Activated T-cell treated with anti-CD3 and anti-CD28 coated beads, Interleukin-2, amount 50 U/mL, for 24 hours (primary cell): Measurements from ENCODE around the gene CDH4.

Experiments
- DNase-seq: peaks from one replicate; pipeline ENCODE4 v3.0.0-alpha.2; 2020
- H3K27ac Mint-ChIP-seq: 2 replicates; pipeline ENCODE4 v1.8.0; 2020; ENCODE audit warnings: mild to moderate bottlenecking, mixed read lengths
- H3K27me3 Mint-ChIP-seq: 2 replicates; pipeline ENCODE4 v1.8.0; 2020; ENCODE audit warnings: mixed read lengths
- H3K36me3 Mint-ChIP-seq: 2 replicates; pipeline ENCODE4 v1.8.0; 2020; ENCODE audit warnings: low read depth, mixed read lengths
- H3K4me1 Mint-ChIP-seq: 2 replicates; pipeline ENCODE4 v1.8.0; 2020; ENCODE audit warnings: low read depth, mixed read lengths
- H3K4me3 Mint-ChIP-seq: 2 replicates; pipeline ENCODE4 v1.8.0; 2020; ENCODE audit warnings: mild to moderate bottlenecking, moderate library complexity, mixed read lengths
- H3K9me3 Mint-ChIP-seq: 2 replicates; pipeline ENCODE4 v1.8.0; 2020; ENCODE audit warnings: mixed read lengths

Gene CDH4

GRCh38 chr20:61865353-61865752, 613.3 kb downstream of the CDH4 start:
- H3K27me3 Mint-ChIP-seq, result peaks cover 4% of the 10 kb centered on the region

DNA sequence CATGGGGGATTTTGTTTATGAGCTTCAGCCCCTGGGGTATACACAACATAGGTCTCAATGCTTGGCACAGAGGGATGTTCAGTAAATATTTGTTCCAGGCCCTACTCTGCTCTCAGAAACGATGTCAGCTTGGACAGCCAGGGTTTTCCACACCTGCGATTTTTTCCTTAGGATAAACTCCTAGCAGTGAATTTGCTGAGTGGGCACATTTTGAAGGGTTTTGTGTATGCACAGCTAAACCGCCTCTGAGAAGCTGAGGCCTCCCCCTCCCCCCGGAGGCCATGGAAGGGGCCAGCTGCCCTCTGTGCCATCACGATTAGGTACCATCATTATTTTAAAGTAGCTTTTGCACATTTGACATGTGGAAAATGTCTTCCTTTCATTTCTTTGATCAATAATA, 614.1 kb downstream of the CDH4 start:
- Mint-ChIP-seq H3K36me3 (no peaks in the 10 kb centered on the region), H3K4me3 (no peak overlapping the region), H3K9me3 (peaks cover 8% of the 10 kb centered on the region), H3K4me1 (no peaks in the 10 kb centered on the region), H3K27ac (no peak overlapping the region), H3K27me3 (peaks cover 4% of the 10 kb centered on the region)
- no peak for DNase-seq

More at GRCh38 chr20:61865353-61865752, 613.3 kb downstream of the CDH4 start:
- no peak for DNase-seq
- no peak overlapping the region for H3K4me3 Mint-ChIP-seq
- no peaks in the 10 kb centered on the region for H3K36me3 Mint-ChIP-seq
- H3K9me3 Mint-ChIP-seq, result peaks cover 8% of the 10 kb centered on the region
- no peak overlapping the region for H3K27ac Mint-ChIP-seq
- no peaks in the 10 kb centered on the region for H3K4me1 Mint-ChIP-seq

- H3K36me3 Mint-ChIP-seq, result no peaks in the 10 kb centered on the region
- H3K9me3 Mint-ChIP-seq, result peaks cover 8% of the 10 kb centered on the region
- DNase-seq, result no peak
- H3K4me3 Mint-ChIP-seq, result no peak overlapping the region
- H3K27ac Mint-ChIP-seq, result no peak overlapping the region
- H3K27me3 Mint-ChIP-seq, result no peaks in the 10 kb centered on the region
- no peaks in the 10 kb centered on the region for H3K4me1 Mint-ChIP-seq
Observed at GRCh38 chr20:61868006-61868405, 615.9 kb downstream of the CDH4 start.

- Mint-ChIP-seq H3K4me1 (no peaks in the 10 kb centered on the region), H3K9me3 (peaks cover 8% of the 10 kb centered on the region), H3K27ac (no peak overlapping the region)
Observed at GRCh38 chr20:61868466-61869090, 616.5 kb downstream of the CDH4 start.

GRCh38 chr20:61869750-61870507, 617.9 kb downstream of the CDH4 start:
- DNase-seq, result no peak
- Mint-ChIP-seq H3K9me3 (peaks cover 8% of the 10 kb centered on the region), H3K4me1 (no peaks in the 10 kb centered on the region), H3K4me3 (no peak overlapping the region), H3K27ac (no peak overlapping the region), H3K27me3 (no peaks in the 10 kb centered on the region), H3K36me3 (no peaks in the 10 kb centered on the region)

More at GRCh38 chr20:61868466-61869090, 616.5 kb downstream of the CDH4 start:
- Mint-ChIP-seq H3K27me3 (no peaks in the 10 kb centered on the region), H3K4me3 (no peak overlapping the region), H3K36me3 (no peaks in the 10 kb centered on the region)
- DNase-seq, result no peak

- no peak for DNase-seq
- Mint-ChIP-seq H3K36me3 (no peaks in the 10 kb centered on the region), H3K27me3 (no peaks in the 10 kb centered on the region), H3K27ac (no peak overlapping the region), H3K4me3 (no peak overlapping the region), H3K4me1 (no peaks in the 10 kb centered on the region), H3K9me3 (no peaks in the 10 kb centered on the region)
Observed at GRCh38 chr20:61871160-61871559, 619.1 kb downstream of the CDH4 start.

- DNase-seq, result no peak
- no peaks in the 10 kb centered on the region for H3K36me3 Mint-ChIP-seq
- no peak overlapping the region for H3K27ac Mint-ChIP-seq
- H3K4me1 Mint-ChIP-seq, result no peaks in the 10 kb centered on the region
- H3K4me3 Mint-ChIP-seq, result no peak overlapping the region
- no peaks in the 10 kb centered on the region for H3K27me3 Mint-ChIP-seq
- H3K9me3 Mint-ChIP-seq, result no peaks in the 10 kb centered on the region
Observed at GRCh38 chr20:61871913-61872312, 619.9 kb downstream of the CDH4 start.

DNA sequence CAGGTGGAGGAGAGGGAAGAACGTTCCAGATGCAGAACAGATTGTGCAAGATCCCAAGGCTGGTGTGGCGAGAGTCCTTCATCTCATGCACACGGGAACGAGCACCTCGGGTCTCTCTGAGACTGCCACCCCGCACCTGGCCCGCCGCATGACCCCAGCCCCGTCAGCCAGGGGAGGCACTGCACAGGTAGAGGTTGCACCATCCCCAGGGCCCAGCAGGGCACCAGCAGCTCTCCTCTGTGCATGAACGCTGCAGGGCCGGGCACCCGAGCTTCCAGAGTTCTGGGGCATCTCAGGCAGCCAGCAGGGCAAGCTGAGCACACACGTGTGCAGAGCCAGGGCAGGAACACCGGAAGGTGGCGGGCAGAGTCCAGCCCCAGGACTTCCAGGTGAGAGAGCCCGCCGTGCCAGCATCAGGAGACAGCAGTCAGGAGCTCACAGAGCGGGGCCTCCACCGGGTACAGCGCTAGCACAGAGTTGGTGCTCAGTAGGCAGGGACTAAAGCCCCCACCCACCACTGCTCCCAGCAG, 620.4 kb downstream of the CDH4 start:
- no peaks in the 10 kb centered on the region for H3K36me3 Mint-ChIP-seq
- H3K4me3 Mint-ChIP-seq, result no peak overlapping the region
- H3K9me3 Mint-ChIP-seq, result no peaks in the 10 kb centered on the region
- no peaks in the 10 kb centered on the region for H3K27me3 Mint-ChIP-seq
- no peak for DNase-seq
- no peaks in the 10 kb centered on the region for H3K4me1 Mint-ChIP-seq
- no peak overlapping the region for H3K27ac Mint-ChIP-seq

DNA sequence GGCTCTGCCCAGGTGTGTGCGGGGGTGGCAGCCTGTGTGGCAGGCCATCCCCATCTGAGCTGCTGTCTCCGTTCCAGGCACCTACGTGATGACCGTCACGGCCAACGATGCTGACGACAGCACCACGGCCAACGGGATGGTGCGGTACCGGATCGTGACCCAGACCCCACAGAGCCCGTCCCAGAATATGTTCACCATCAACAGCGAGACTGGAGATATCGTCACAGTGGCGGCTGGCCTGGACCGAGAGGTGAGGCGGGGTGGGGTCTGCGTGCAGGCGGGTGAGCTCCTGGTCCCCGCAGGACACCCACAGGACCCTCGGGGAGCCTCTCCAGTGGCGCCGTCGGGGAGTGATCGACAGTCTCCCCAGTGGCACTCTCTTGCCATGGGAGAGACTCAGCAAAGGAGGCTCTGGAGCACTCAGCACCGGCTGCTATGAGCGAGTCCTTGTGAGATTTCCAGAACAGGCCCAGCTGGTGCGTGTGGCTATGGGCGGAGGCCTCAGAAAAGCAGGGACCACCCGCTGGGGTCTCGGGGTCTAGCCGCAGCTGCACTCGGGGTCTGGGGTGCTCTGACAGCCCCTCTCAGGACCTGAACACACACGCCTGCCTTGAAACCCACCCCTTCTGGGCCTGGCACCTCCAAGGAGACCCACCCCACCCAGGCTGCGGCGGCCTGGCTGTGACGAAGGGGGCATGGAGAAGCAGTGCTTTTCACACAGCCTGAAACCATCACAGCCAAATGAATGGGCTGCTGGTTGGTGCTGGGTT, 621.8 kb downstream of the CDH4 start:
- H3K36me3 Mint-ChIP-seq, result no peaks in the 10 kb centered on the region
- H3K4me1 Mint-ChIP-seq, result no peaks in the 10 kb centered on the region
- H3K27ac Mint-ChIP-seq, result no peak overlapping the region
- H3K27me3 Mint-ChIP-seq, result no peaks in the 10 kb centered on the region
- no peak overlapping the region for H3K4me3 Mint-ChIP-seq
- no peak for DNase-seq
- H3K9me3 Mint-ChIP-seq, result no peaks in the 10 kb centered on the region

DNA sequence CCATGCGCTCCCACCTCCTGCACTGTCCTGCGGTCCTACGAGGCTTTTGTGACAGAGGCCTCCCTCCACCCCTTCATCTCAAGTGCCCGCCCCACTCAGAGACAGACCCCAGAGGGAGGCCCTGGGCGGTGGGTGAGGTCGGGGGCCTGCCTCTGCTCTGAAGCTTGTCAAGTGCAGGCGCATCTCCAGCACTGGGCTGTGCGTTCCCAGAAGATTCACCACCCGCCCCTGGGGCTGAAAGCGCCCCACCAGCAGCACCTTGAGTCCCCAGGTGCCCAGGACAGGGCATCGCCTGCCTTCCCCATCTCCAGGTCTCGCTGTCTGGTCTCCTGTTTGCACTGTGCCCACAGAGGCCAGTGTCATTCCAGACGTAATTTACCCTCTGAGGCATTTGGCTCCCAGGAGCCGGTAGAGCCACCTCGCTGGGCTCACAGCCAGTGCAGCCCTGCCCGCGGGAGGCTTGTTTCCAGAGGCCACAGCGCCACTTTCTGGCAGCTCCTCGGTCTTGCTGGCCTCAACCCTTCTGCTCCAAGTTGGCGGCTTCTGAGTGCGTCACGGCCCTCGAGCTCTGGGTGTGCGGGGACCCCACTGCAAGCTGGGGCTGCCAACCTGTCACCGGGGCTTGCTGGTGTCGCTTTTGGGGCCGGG, 622.5 kb downstream of the CDH4 start:
- H3K27me3 Mint-ChIP-seq, result no peaks in the 10 kb centered on the region
- H3K4me1 Mint-ChIP-seq, result no peaks in the 10 kb centered on the region
- no peak for DNase-seq
- no peaks in the 10 kb centered on the region for H3K9me3 Mint-ChIP-seq
- no peak overlapping the region for H3K27ac Mint-ChIP-seq
- H3K4me3 Mint-ChIP-seq, result no peak overlapping the region
- H3K36me3 Mint-ChIP-seq, result no peaks in the 10 kb centered on the region

GRCh38 chr20:61875221-61875885, 623.3 kb downstream of the CDH4 start:
- no peaks in the 10 kb centered on the region for H3K36me3 Mint-ChIP-seq
- no peak overlapping the region for H3K4me3 Mint-ChIP-seq
- no peaks in the 10 kb centered on the region for H3K4me1 Mint-ChIP-seq
- no peaks in the 10 kb centered on the region for H3K9me3 Mint-ChIP-seq
- no peak for DNase-seq
- no peaks in the 10 kb centered on the region for H3K27me3 Mint-ChIP-seq
- no peak overlapping the region for H3K27ac Mint-ChIP-seq

GRCh38 chr20:61875996-61876395, 623.9 kb downstream of the CDH4 start:
- H3K27ac Mint-ChIP-seq, result no peak overlapping the region

GRCh38 chr20:61876952-61877728, 625.1 kb downstream of the CDH4 start:
- H3K27me3 Mint-ChIP-seq, result no peaks in the 10 kb centered on the region
- no peaks in the 10 kb centered on the region for H3K36me3 Mint-ChIP-seq
- no peaks in the 10 kb centered on the region for H3K4me1 Mint-ChIP-seq
- H3K9me3 Mint-ChIP-seq, result no peaks in the 10 kb centered on the region
- no peak for DNase-seq
- H3K4me3 Mint-ChIP-seq, result no peak overlapping the region
- no peak overlapping the region for H3K27ac Mint-ChIP-seq

More at GRCh38 chr20:61875996-61876395, 623.9 kb downstream of the CDH4 start:
- no peak for DNase-seq
- Mint-ChIP-seq H3K4me1 (no peaks in the 10 kb centered on the region), H3K27me3 (no peaks in the 10 kb centered on the region), H3K9me3 (no peaks in the 10 kb centered on the region), H3K36me3 (no peaks in the 10 kb centered on the region), H3K4me3 (no peak overlapping the region)
